OCI-LY3 (cell line): ENCODE measurements around the gene GALNT11.

Experiments used
- H2AFZ ChIP-seq: fragments of 200-600, 300-600 bp; shearing (Covaris generic); 2 replicates; pipeline ENCODE4 v1.6.0; 2014; ENCODE audit warnings: antibody characterized with exemption, low read depth, low read length
- H3K27ac ChIP-seq: fragments of 200-600, 300-600 bp; sonication (generic); 2 replicates; pipeline ENCODE4 v1.5.1; 2014; ENCODE audit warnings: mild to moderate bottlenecking, low read length, moderate library complexity, mixed read lengths
- H3K27me3 ChIP-seq: fragments of 200-600, 300-600 bp; sonication (generic); 2 replicates; pipeline ENCODE4 v1.6.1; 2014; ENCODE audit warnings: low read depth, low read length, mixed read lengths
- H3K36me3 ChIP-seq: fragments of 200-600, 300-600 bp; sonication (generic); replicated peaks from 2 replicates; pipeline ENCODE3; 2014; ENCODE audit warnings: low read depth, low read length, mixed read lengths
- H3K4me1 ChIP-seq: fragments of 300-600, 200-600 bp; sonication (generic); 2 replicates; pipeline ENCODE4 v1.6.1; 2014; ENCODE audit warnings: low read length, mixed read lengths
- H3K4me2 ChIP-seq: fragments of 200-600, 300-600 bp; sonication (generic); 2 replicates; pipeline ENCODE4 v1.6.1; 2014; ENCODE audit warnings: low read length, mixed read lengths
- H3K4me3 ChIP-seq: fragments of 300-600, 200-600 bp; sonication (generic); 2 replicates; pipeline ENCODE4 v1.5.1; 2014; ENCODE audit warnings: antibody characterized with exemption, mild to moderate bottlenecking, low read length, moderate library complexity
- H3K79me2 ChIP-seq: fragments of 300-600, 200-600 bp; shearing (Covaris generic); 2 replicates; pipeline ENCODE4 v1.6.1; 2014; ENCODE audit warnings: mild to moderate bottlenecking, low read length, mixed read lengths
- H3K9ac ChIP-seq: fragments of 300-600, 200-600 bp; shearing (Covaris generic); 2 replicates; pipeline ENCODE4 v1.6.0; 2014; ENCODE audit warnings: mild to moderate bottlenecking, low read length, moderate library complexity
- H3K9me3 ChIP-seq: fragments of 200-600, 300-600 bp; shearing (Covaris generic); 2 replicates; pipeline ENCODE4 v1.6.1; 2014; ENCODE audit warnings: low read length, mixed read lengths; ENCODE audit not compliant: insufficient read depth
- H4K20me1 ChIP-seq: fragments of 200-600, 300-600 bp; sonication (generic); 2 replicates; pipeline ENCODE4 v1.6.1; 2016; ENCODE audit warnings: low read length, mixed read lengths; ENCODE audit not compliant: insufficient read depth
- EZH2phosphoT487 ChIP-seq: fragments of 200-600 bp; shearing (Covaris generic); IDR thresholded peaks from 2 replicates; pipeline ENCODE4 v1.6.1; 2018; ENCODE audit warnings: antibody characterized with exemption, mixed run types, low read depth
- TF ChIP-seq, protein P1 (sequence below): fragments of 200-600, 300-600 bp; sonication (generic); IDR thresholded peaks from 2 replicates; pipeline ENCODE4 v1.5.1; 2014; ENCODE audit warnings: antibody characterized with exemption, low read length, low read depth

The GALNT11 gene

DNA sequence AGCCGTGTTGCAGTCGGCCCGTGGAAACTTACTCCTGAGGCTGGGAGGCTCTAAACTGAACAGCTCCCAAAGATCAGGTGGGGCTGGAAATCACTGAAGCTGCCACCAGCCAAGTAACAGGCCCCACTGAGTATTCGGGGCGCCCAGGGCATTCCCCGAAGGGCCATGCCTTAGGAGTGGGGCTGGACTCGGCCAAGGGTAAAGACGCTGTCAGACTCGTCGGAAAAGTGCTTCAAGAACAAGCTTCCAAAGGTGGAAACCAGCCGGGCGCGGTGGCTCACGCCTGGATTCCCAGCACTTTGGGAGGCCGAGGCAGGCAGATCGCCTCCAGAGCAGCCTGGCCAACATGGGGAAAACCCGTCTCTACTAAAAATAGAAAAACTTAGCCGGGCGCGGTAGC is 102.8 kb downstream of the GALNT11 start:
- Histone ChIP-seq H3K9me3 (no peaks in the 10 kb centered on the region), H3K27ac (no peak overlapping the region), H3K4me1 (no peaks in the 10 kb centered on the region), H3K4me3 (no peak overlapping the region), H3K36me3 (peaks cover 34% of the 10 kb centered on the region), H3K4me2 (no peak overlapping the region), H3K79me2 (no peaks in the 10 kb centered on the region), H2AFZ (no peak overlapping the region), H4K20me1 (no peaks in the 10 kb centered on the region), H3K27me3 (no peaks in the 10 kb centered on the region), H3K9ac (no peak overlapping the region)
- no peak for TF ChIP-seq EZH2phosphoT487
- TF ChIP-seq, protein P1, sequence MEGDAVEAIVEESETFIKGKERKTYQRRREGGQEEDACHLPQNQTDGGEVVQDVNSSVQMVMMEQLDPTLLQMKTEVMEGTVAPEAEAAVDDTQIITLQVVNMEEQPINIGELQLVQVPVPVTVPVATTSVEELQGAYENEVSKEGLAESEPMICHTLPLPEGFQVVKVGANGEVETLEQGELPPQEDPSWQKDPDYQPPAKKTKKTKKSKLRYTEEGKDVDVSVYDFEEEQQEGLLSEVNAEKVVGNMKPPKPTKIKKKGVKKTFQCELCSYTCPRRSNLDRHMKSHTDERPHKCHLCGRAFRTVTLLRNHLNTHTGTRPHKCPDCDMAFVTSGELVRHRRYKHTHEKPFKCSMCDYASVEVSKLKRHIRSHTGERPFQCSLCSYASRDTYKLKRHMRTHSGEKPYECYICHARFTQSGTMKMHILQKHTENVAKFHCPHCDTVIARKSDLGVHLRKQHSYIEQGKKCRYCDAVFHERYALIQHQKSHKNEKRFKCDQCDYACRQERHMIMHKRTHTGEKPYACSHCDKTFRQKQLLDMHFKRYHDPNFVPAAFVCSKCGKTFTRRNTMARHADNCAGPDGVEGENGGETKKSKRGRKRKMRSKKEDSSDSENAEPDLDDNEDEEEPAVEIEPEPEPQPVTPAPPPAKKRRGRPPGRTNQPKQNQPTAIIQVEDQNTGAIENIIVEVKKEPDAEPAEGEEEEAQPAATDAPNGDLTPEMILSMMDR = no peak

DNA sequence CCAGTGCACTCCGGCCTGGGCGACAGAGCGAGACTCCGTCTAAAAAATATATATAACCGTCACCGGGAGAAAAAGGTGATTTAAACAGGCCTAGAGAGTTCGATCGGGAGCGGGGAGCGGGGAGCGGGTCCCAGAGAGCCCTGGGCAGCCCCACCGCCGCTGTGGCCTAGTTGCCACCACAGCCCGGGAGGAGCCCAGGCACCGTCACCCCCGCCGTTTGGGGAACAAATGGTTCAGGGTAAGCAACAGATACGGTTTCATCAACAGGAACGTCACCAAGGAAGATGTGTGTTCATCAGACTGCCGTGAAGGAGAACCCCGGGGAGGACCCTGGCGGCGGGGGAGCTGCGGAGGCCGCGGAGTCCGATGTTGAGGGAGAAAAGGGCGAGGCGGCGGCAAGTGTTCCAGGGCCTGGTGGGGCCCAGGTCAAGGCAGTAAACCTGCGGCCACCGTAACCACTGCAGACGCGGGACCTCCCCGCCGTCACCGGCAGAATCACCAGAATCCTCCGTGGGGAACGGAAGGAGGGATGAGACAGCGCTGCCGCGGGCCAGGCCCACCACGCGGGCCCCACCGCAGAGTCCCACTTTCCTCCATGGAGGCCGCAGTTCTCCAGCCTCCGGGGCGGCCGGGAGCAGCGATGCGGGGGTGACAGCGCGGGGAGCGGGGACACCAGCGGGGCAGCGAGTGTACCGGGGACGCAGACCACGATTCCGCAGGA is 103.4 kb downstream of the GALNT11 start:
- Histone ChIP-seq H3K4me2 (no peak overlapping the region), H2AFZ (no peak overlapping the region), H3K4me1 (no peaks in the 10 kb centered on the region), H3K27ac (no peak overlapping the region), H3K9ac (no peak overlapping the region), H3K36me3 (peaks cover 27% of the 10 kb centered on the region), H3K79me2 (no peaks in the 10 kb centered on the region), H3K9me3 (no peaks in the 10 kb centered on the region), H4K20me1 (no peaks in the 10 kb centered on the region), H3K4me3 (no peak overlapping the region), H3K27me3 (no peaks in the 10 kb centered on the region)
- no peak for TF ChIP-seq EZH2phosphoT487
- TF ChIP-seq, protein P1 = no peak

DNA sequence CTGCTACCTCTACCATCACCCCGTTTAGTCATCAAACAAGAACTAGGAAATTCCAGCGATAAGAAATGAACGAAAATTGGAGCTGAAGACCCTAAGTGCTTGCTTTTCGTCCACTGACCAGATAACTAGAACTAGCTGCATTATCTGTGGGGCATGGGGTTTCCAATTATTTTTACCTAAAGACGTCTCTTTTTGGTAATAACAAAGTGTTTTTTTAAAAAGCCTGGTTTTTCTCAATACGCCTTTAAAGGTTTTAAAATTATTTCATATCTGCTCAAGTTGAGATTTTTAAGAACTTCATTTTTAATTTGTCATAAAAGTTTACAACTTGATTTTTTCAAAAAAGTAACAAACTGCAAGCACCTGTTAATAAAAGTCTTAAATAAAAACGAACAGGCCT is 104.2 kb downstream of the GALNT11 start:
- Histone ChIP-seq H3K9me3 (no peaks in the 10 kb centered on the region), H3K36me3 (peaks cover 20% of the 10 kb centered on the region), H2AFZ (no peak overlapping the region), H3K4me1 (no peaks in the 10 kb centered on the region), H3K4me3 (no peak overlapping the region), H3K27ac (no peak overlapping the region), H3K4me2 (no peak overlapping the region), H3K79me2 (no peaks in the 10 kb centered on the region), H4K20me1 (no peaks in the 10 kb centered on the region), H3K27me3 (no peaks in the 10 kb centered on the region), H3K9ac (no peak overlapping the region)
- TF ChIP-seq, protein P1 = no peak
- no peak for TF ChIP-seq EZH2phosphoT487

DNA sequence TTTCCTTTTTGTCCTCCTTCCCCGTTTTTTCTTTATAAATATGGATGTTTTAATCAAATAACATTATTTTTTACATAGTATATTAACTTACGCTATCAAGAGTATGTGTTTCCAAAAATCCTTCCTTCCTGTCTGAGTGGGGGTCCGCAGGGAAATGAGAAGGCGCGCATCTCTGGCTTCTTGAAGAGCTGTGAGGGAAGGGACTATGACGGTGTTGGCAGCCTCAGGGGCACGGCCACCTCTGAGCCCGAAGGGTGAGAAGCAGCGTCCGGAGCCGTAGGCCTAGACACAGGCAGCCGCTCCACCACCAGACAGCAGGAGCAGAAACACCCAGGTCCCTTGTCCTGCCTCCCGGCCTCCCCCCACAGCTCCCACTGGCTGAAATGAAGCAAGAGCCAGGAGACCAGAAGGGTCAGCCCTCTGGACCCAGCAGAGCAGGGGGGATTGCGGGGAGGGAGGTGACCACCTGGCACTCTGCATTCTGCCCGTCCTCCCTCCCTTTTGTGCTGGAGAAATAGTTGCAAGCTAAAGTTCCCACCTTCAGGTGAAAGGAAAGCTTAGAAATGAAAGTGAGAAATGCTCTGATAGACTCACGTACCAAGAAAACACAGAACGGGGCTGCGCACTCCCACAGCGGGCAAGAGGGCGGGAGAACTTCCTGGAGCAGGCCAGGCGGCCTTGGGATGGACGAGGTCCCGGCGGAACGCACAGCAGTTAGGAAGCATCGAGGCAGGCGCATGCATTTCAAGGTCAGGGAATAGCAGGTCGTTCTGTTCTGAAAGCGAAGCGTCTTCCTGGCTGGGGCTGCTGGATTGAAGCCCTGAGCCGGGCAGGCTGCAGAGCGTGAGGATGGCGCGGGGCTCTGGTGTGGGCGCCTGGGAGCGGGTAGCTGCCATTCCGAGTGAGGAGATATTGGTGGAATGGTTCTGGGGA is 105.5 kb downstream of the GALNT11 start:
- Histone ChIP-seq H3K4me1 (no peaks in the 10 kb centered on the region), H3K9me3 (no peaks in the 10 kb centered on the region), H3K79me2 (no peaks in the 10 kb centered on the region), H3K4me3 (no peak overlapping the region), H3K27me3 (no peaks in the 10 kb centered on the region), H3K36me3 (peaks cover 8% of the 10 kb centered on the region), H2AFZ (no peak overlapping the region), H4K20me1 (no peaks in the 10 kb centered on the region), H3K27ac (no peak overlapping the region), H3K9ac (no peak overlapping the region), H3K4me2 (no peak overlapping the region)
- TF ChIP-seq, protein P1 = no peak
- no peak for TF ChIP-seq EZH2phosphoT487
